SK-N-SH (cell line): ENCODE results near the gene RNF187.

Experiments
- EP300 ChIP-seq, 2 experiments: IDR thresholded peaks; 2 replicates each; pipeline versions ENCODE4 v1.4.0 to v1.6.1; 2012; ENCODE audit warnings: borderline replicate concordance in 1 of 2, low read depth in 1 of 2, low read length in 1 of 2
- EZH2phosphoT487 ChIP-seq: fragments of 200-600 bp; sonication (generic); IDR thresholded peaks from 2 replicates; pipeline ENCODE4 v1.6.1; 2017; ENCODE audit warnings: low read depth, mixed run types, mild to moderate bottlenecking, antibody characterized with exemption, moderate library complexity, borderline replicate concordance
- NFIC ChIP-seq: IDR thresholded peaks from 2 replicates; pipeline ENCODE4 v1.4.0; 2012; ENCODE audit warnings: borderline replicate concordance
- POLR2AphosphoS5 ChIP-seq: IDR thresholded peaks from 2 replicates; pipeline ENCODE4 v1.6.1; 2012; ENCODE audit warnings: low read depth, low read length
- TEAD4 ChIP-seq: IDR thresholded peaks from 2 replicates; pipeline ENCODE4 v1.4.0; 2012; ENCODE audit warnings: mild to moderate bottlenecking, borderline replicate concordance; ENCODE audit not compliant: insufficient read depth
- TF ChIP-seq, protein P1 (sequence below): fragments of 200-600 bp; sonication (generic); IDR thresholded peaks from 2 replicates; pipeline ENCODE4 v1.6.1; 2017; ENCODE audit warnings: antibody characterized with exemption, mild to moderate bottlenecking, moderate library complexity
- TF ChIP-seq, protein P2 (sequence below): fragments of 150-350 bp; IDR thresholded peaks from 2 replicates; pipeline ENCODE4 v1.6.1; 2017; ENCODE audit warnings: antibody characterized with exemption, low read length, low read depth, borderline replicate concordance

- TF ChIP-seq, protein P1, sequence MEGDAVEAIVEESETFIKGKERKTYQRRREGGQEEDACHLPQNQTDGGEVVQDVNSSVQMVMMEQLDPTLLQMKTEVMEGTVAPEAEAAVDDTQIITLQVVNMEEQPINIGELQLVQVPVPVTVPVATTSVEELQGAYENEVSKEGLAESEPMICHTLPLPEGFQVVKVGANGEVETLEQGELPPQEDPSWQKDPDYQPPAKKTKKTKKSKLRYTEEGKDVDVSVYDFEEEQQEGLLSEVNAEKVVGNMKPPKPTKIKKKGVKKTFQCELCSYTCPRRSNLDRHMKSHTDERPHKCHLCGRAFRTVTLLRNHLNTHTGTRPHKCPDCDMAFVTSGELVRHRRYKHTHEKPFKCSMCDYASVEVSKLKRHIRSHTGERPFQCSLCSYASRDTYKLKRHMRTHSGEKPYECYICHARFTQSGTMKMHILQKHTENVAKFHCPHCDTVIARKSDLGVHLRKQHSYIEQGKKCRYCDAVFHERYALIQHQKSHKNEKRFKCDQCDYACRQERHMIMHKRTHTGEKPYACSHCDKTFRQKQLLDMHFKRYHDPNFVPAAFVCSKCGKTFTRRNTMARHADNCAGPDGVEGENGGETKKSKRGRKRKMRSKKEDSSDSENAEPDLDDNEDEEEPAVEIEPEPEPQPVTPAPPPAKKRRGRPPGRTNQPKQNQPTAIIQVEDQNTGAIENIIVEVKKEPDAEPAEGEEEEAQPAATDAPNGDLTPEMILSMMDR: no peak
- TF ChIP-seq, protein P2, sequence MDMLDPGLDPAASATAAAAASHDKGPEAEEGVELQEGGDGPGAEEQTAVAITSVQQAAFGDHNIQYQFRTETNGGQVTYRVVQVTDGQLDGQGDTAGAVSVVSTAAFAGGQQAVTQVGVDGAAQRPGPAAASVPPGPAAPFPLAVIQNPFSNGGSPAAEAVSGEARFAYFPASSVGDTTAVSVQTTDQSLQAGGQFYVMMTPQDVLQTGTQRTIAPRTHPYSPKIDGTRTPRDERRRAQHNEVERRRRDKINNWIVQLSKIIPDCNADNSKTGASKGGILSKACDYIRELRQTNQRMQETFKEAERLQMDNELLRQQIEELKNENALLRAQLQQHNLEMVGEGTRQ: no peak
- no peak for TF ChIP-seq NFIC
- TF ChIP-seq EP300 (IDR thresholded peaks at IDR 0.05; ENCODE audit: borderline replicate concordance in 1 of 2, low read depth in 1 of 2, low read length in 1 of 2): no peak
- TF ChIP-seq EZH2phosphoT487: no peak
- TF ChIP-seq POLR2AphosphoS5: no peak
- TF ChIP-seq TEAD4: no peak
Measured at GRCh38 chr1:228445490-228445842, 41.7 kb upstream of the RNF187 start.
